ENCODE data around the gene ASB1. TPM values are rescaled to one million over a fixed set of nuclear protein-coding genes. Genes with fewer than 3 reads are reported as not detected.

The ASB1 gene, protein sequence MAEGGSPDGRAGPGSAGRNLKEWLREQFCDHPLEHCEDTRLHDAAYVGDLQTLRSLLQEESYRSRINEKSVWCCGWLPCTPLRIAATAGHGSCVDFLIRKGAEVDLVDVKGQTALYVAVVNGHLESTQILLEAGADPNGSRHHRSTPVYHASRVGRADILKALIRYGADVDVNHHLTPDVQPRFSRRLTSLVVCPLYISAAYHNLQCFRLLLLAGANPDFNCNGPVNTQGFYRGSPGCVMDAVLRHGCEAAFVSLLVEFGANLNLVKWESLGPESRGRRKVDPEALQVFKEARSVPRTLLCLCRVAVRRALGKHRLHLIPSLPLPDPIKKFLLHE
- polyA plus RNA-seq (2013), result 23.1 and 24.0 TPM in 2 replicates

- no CpG with 5 or more reads among the region's 104 CpGs for WGBS (ENCODE audit: extremely low coverage, insufficient coverage, insufficient read length)
- DNase-seq, result peak; percentile 89
- H3K27me3 ChIP-seq (ENCODE audit: insufficient read depth, low read length), result no peaks in the 10 kb centered on the region
These were observed at the start of gene ASB1 for GRCh38 chr2:238426568-238427434. TSS of gene ASB1 (plus strand) at chr2:238426927. CDS start at chr2:238427071, 144 bp downstream.

DNA sequence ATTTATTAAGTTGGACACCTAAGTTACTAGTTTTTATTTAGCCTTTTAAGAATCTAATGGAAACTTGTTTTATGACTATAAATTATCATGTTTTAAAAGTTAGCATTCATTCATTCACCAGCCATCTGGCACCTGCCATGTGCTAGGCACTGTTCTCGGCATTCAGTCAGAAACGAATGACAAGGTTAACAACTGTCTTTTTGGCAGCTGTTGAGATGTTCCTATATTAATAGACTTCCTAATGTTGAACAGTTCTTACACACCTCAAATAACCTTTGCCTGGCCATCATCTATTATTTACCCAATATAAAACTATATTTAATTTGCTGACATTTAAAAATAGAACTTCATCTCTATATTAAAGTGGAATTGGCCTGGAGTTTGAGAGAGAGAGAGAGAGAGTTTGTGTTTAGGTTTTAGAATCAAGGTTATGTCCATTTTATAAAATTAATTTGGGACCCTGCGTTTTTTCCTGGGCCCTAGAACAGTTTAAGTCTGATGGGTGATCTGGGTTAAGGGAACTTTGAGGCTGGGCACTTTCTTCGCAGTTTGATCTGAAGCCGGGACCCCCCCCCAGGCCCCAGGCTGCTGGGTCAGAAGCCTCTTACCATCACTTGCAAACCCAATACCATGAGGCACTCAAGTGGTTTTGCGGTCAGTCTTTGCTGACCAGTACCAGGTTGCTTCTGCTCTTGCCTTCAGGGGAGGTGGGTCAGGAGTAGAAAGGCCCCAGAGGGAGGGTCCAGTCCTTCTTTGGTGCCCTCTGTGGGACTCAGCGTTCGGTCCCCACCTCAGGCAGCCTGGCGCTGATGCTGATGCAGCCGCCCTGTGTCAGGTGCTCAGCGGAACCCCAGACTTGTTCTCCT is 48.3 kb upstream of the ASB1 start:
- Histone ChIP-seq H2AFZ (ENCODE audit: insufficient read depth, low read length, poor library complexity) (no peak overlapping the region), H3K9ac (ENCODE audit: low read length) (no peak overlapping the region), H3K27me3 (ENCODE audit: insufficient read depth, low read length) (no peaks in the 10 kb centered on the region), H4K12ac (ENCODE audit: low read depth, low read length) (no peak overlapping the region), H3K9me3 (ENCODE audit: insufficient read depth, low read depth, low read length) (peaks cover 2% of the 10 kb centered on the region), H3K36me3 (ENCODE audit: control insufficient read depth in 1 of 2, insufficient read depth in 2 of 2, low read length in 2 of 2) (no peaks in the 10 kb centered on the region), H3K4me2 (ENCODE audit: low read length) (no peak overlapping the region), H2BK5ac (ENCODE audit: low read depth, low read length, poor library complexity) (no peak overlapping the region), H3K18ac (ENCODE audit: low read length) (no peak overlapping the region), H3K14ac (ENCODE audit: low read length) (no peak overlapping the region), H3K4ac (ENCODE audit: low read depth, low read length) (no peak overlapping the region), H3K23ac (ENCODE audit: low read length) (no peak overlapping the region), H3K79me1 (ENCODE audit: low read length) (peaks cover 12% of the 10 kb centered on the region), H2BK12ac (ENCODE audit: low read length) (no peak overlapping the region), H3K4me3 (ENCODE audit: low read depth, low read length) (no peak overlapping the region), H2BK120ac (ENCODE audit: insufficient read depth, low read length, poor library complexity) (no peak overlapping the region), H4K8ac (ENCODE audit: low read depth, low read length) (no peak overlapping the region), H3K4me1 (ENCODE audit: control insufficient read depth in 1 of 2, insufficient read depth in 2 of 2, low read length in 2 of 2) (peaks cover 22 to 25% of the 10 kb centered on the region in 2 experiments), H4K91ac (ENCODE audit: low read depth, low read length) (no peak overlapping the region), H3K27ac (ENCODE audit: low read depth, low read length) (no peak overlapping the region), H3K79me2 (ENCODE audit: control insufficient read depth, insufficient read depth, low read length, poor library complexity) (no peaks in the 10 kb centered on the region), H2AK5ac (ENCODE audit: low read length) (no peak overlapping the region)
- no CpG with 5 or more reads among the region's 11 CpGs for WGBS (ENCODE audit: extremely low coverage, insufficient coverage, insufficient read length)
- no peak for DNase-seq

More at GRCh38 chr2:238426568-238427434, at the start of gene ASB1:
- Histone ChIP-seq H3K79me1 (ENCODE audit: low read length) (peaks cover 14% of the 10 kb centered on the region), H3K36me3 (ENCODE audit: control insufficient read depth in 1 of 2, insufficient read depth in 2 of 2, low read length in 2 of 2) (peaks cover 0 to 5% of the 10 kb centered on the region in 2 experiments), H3K4me2 (ENCODE audit: low read length) (peak within 1 kb of the TSS; percentile 92), H3K14ac (ENCODE audit: low read length) (peak within 1 kb of the TSS; percentile 96), H4K8ac (ENCODE audit: low read depth, low read length) (peak within 1 kb of the TSS; percentile 96), H2BK5ac (ENCODE audit: low read depth, low read length, poor library complexity) (peak within 1 kb of the TSS; percentile 85), H3K23ac (ENCODE audit: low read length) (no peak within 1 kb of the TSS), H3K4me3 (ENCODE audit: low read depth, low read length) (peak within 1 kb of the TSS; percentile 88), H3K27ac (ENCODE audit: low read depth, low read length) (peak within 1 kb of the TSS; percentile 99), H3K79me2 (ENCODE audit: control insufficient read depth, insufficient read depth, low read length, poor library complexity) (peaks cover 12% of the 10 kb centered on the region), H3K9me3 (ENCODE audit: insufficient read depth, low read depth, low read length) (peaks cover 3% of the 10 kb centered on the region), H2BK12ac (ENCODE audit: low read length) (peak within 1 kb of the TSS; percentile 3), H3K9ac (ENCODE audit: low read length) (peak within 1 kb of the TSS; percentile 81), H4K12ac (ENCODE audit: low read depth, low read length) (peak within 1 kb of the TSS; percentile 89), H2AK5ac (ENCODE audit: low read length) (peak within 1 kb of the TSS; percentile 71), H2AFZ (ENCODE audit: insufficient read depth, low read length, poor library complexity) (peak within 1 kb of the TSS; percentile 82), H2BK120ac (ENCODE audit: insufficient read depth, low read length, poor library complexity) (peak within 1 kb of the TSS; percentile 84), H3K4me1 (ENCODE audit: control insufficient read depth in 1 of 2, insufficient read depth in 2 of 2, low read length in 2 of 2) (peaks cover 9 to 17% of the 10 kb centered on the region in 2 experiments), H3K18ac (ENCODE audit: low read length) (peak within 1 kb of the TSS; percentile 90), H4K91ac (ENCODE audit: low read depth, low read length) (peak within 1 kb of the TSS; percentile 93), H3K4ac (ENCODE audit: low read depth, low read length) (peak within 1 kb of the TSS; percentile 47)

- no peak overlapping the region for H3K14ac ChIP-seq (ENCODE audit: low read length)
- no peaks in the 10 kb centered on the region for H3K27me3 ChIP-seq (ENCODE audit: insufficient read depth, low read length)
- H4K8ac ChIP-seq (ENCODE audit: low read depth, low read length), result no peak overlapping the region
- H3K4me2 ChIP-seq (ENCODE audit: low read length), result no peak overlapping the region
- H4K12ac ChIP-seq (ENCODE audit: low read depth, low read length), result no peak overlapping the region
- H3K79me2 ChIP-seq (ENCODE audit: control insufficient read depth, insufficient read depth, low read length, poor library complexity), result no peaks in the 10 kb centered on the region
- no peak overlapping the region for H3K4me3 ChIP-seq (ENCODE audit: low read depth, low read length)
- H3K4ac ChIP-seq (ENCODE audit: low read depth, low read length), result no peak overlapping the region
- H4K91ac ChIP-seq (ENCODE audit: low read depth, low read length), result no peak overlapping the region
- no peak overlapping the region for H3K27ac ChIP-seq (ENCODE audit: low read depth, low read length)
- peaks cover 2% of the 10 kb centered on the region for H3K9me3 ChIP-seq (ENCODE audit: insufficient read depth, low read depth, low read length)
- H2BK120ac ChIP-seq (ENCODE audit: insufficient read depth, low read length, poor library complexity), result no peak overlapping the region
- H2AFZ ChIP-seq (ENCODE audit: insufficient read depth, low read length, poor library complexity), result no peak overlapping the region
- no peak overlapping the region for H3K18ac ChIP-seq (ENCODE audit: low read length)
- H3K4me1 ChIP-seq (ENCODE audit: control insufficient read depth in 1 of 2, insufficient read depth in 2 of 2, low read length in 2 of 2), result peaks cover 22 to 25% of the 10 kb centered on the region in 2 experiments
- no CpG with 5 or more reads among the region's 15 CpGs for WGBS (ENCODE audit: extremely low coverage, insufficient coverage, insufficient read length)
- H3K23ac ChIP-seq (ENCODE audit: low read length), result no peak overlapping the region
- peak overlapping the region; percentile 4 for H2BK12ac ChIP-seq (ENCODE audit: low read length)
- no peak overlapping the region for H2BK5ac ChIP-seq (ENCODE audit: low read depth, low read length, poor library complexity)
- peaks cover 12% of the 10 kb centered on the region for H3K79me1 ChIP-seq (ENCODE audit: low read length)
- no peak overlapping the region for H2AK5ac ChIP-seq (ENCODE audit: low read length)
- H3K36me3 ChIP-seq (ENCODE audit: control insufficient read depth in 1 of 2, insufficient read depth in 2 of 2, low read length in 2 of 2), result no peaks in the 10 kb centered on the region
- DNase-seq, result no peak
- no peak overlapping the region for H3K9ac ChIP-seq (ENCODE audit: low read length)
These were observed 47.5 kb upstream of the ASB1 start for GRCh38 chr2:238379096-238379810.

Measured in trophoblast cell (in vitro differentiated cells and primary cell).